SU-DHL-6 (cell line): ENCODE measurements around the gene ZNF337.
"Not testable (repeated sequence)": the region's sequence is repeated elsewhere in the genome, so short reads cannot be mapped to it uniquely, and the experiment has no call there.

ENCODE experiments used
- H2AFZ ChIP-seq: fragments of 200-600 bp; sonication (generic); 2 replicates; pipeline ENCODE4 v1.6.1; 2014; ENCODE audit warnings: low read depth, mild to moderate bottlenecking, moderate library complexity, mixed read lengths, antibody characterized with exemption, low read length; ENCODE audit not compliant: severe bottlenecking
- H3F3A ChIP-seq: fragments of 200-600 bp; shearing (Covaris generic); 2 replicates; pipeline ENCODE4 v1.6.0; 2016; ENCODE audit warnings: antibody characterized with exemption, mild to moderate bottlenecking; ENCODE audit not compliant: insufficient read depth
- H3K27ac ChIP-seq: fragments of 200-600 bp; sonication (generic); 2 replicates; pipeline ENCODE4 v1.5.1; 2016; ENCODE audit warnings: low read depth, mild to moderate bottlenecking, low read length, moderate library complexity, mixed read lengths
- H3K27me3 ChIP-seq: fragments of 200-600 bp; sonication (generic), shearing (Covaris generic); 2 replicates; pipeline ENCODE4 v1.6.0; 2014; ENCODE audit warnings: mild to moderate bottlenecking, low read length
- H3K36me3 ChIP-seq: fragments of 200-600 bp; sonication (generic); 2 replicates; pipeline ENCODE4 v1.6.1; 2014; ENCODE audit warnings: mild to moderate bottlenecking, low read length, mixed read lengths
- H3K4me2 ChIP-seq: fragments of 300-600, 200-600 bp; shearing (Covaris generic), sonication (generic); 2 replicates; pipeline ENCODE4 v1.6.0; 2014; ENCODE audit warnings: low read length, low read depth, mild to moderate bottlenecking; ENCODE audit not compliant: poor library complexity, severe bottlenecking
- H3K4me3 ChIP-seq: fragments of 200-600 bp; sonication (generic); 2 replicates; pipeline ENCODE4 v1.5.1; 2014; ENCODE audit warnings: antibody characterized with exemption, low read length, mild to moderate bottlenecking, mixed read lengths; ENCODE audit not compliant: insufficient read depth, poor library complexity, severe bottlenecking
- H3K79me2 ChIP-seq: fragments of 200-600 bp; sonication (generic); 2 replicates; pipeline ENCODE4 v1.6.1; 2014; ENCODE audit warnings: mild to moderate bottlenecking, low read length, moderate library complexity; ENCODE audit not compliant: insufficient read depth
- H3K9ac ChIP-seq: fragments of 200-600 bp; sonication (generic); 2 replicates; pipeline ENCODE4 v1.7.0; 2014; ENCODE audit warnings: mild to moderate bottlenecking, low read length
- H3K9me2 ChIP-seq: fragments of 200-600 bp; sonication (generic); replicated peaks from 2 replicates; pipeline ENCODE4 v1.6.1; 2014; ENCODE audit warnings: low read length; ENCODE audit not compliant: insufficient read depth
- H3K9me3 ChIP-seq: fragments of 200-600 bp; sonication (generic); 2 replicates; pipeline ENCODE4 v1.6.1; 2014; ENCODE audit warnings: low read length, mixed read lengths; ENCODE audit not compliant: insufficient read depth
- H4K20me1 ChIP-seq: fragments of 200-600 bp; sonication (generic); 2 replicates; pipeline ENCODE4 v1.6.1; 2014; ENCODE audit warnings: low read depth, mild to moderate bottlenecking, antibody characterized with exemption, low read length, moderate library complexity, mixed read lengths
- EZH2phosphoT487 ChIP-seq: fragments of 200-600 bp; sonication (generic), shearing (Covaris generic); conservative IDR thresholded peaks from 2 replicates; pipeline ENCODE4 v1.6.1; 2018; ENCODE audit warnings: mild to moderate bottlenecking, antibody characterized with exemption, low read length, moderate library complexity, mixed read lengths
- TF ChIP-seq, protein P1 (sequence below): fragments of 200-600 bp; sonication (generic); IDR thresholded peaks from one replicate; pipeline ENCODE4 v1.5.1; 2017; ENCODE audit warnings: antibody characterized with exemption, mild to moderate bottlenecking, low read length, moderate library complexity; ENCODE audit not compliant: insufficient read depth, poor library complexity, severe bottlenecking

ZNF337 gene

DNA sequence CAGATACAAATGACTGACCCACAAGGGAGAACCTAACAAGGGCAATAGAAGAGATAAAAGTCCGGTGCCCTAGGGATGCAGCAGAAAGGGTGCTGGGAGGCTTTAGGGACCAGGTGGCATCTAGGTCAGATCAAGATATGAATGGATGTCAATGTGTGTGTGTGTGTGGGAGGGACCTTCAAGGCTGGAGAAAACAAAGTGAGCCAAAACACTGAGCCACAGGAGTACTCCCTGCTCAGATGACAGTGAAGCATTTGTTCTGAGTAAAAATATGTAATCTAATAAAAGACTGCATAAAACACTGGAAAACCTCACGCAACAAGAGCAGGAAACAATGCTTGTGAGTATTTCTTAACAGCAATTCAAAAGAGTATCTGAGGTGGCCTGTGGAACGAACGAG, 28.2 kb downstream of the ZNF337 start:
- Histone ChIP-seq H3K9ac (no peak overlapping the region), H3F3A (no peaks in the 10 kb centered on the region), H3K36me3 (no peaks in the 10 kb centered on the region), H4K20me1 (no peaks in the 10 kb centered on the region), H3K27ac (no peak overlapping the region), H3K9me2 (no peaks in the 10 kb centered on the region), H3K27me3 (no peaks in the 10 kb centered on the region), H2AFZ (no peak overlapping the region), H3K79me2 (no peaks in the 10 kb centered on the region), H3K4me2 (no peak overlapping the region), H3K9me3 (no peaks in the 10 kb centered on the region), H3K4me3 (no peak overlapping the region)
- TF ChIP-seq, protein P1, sequence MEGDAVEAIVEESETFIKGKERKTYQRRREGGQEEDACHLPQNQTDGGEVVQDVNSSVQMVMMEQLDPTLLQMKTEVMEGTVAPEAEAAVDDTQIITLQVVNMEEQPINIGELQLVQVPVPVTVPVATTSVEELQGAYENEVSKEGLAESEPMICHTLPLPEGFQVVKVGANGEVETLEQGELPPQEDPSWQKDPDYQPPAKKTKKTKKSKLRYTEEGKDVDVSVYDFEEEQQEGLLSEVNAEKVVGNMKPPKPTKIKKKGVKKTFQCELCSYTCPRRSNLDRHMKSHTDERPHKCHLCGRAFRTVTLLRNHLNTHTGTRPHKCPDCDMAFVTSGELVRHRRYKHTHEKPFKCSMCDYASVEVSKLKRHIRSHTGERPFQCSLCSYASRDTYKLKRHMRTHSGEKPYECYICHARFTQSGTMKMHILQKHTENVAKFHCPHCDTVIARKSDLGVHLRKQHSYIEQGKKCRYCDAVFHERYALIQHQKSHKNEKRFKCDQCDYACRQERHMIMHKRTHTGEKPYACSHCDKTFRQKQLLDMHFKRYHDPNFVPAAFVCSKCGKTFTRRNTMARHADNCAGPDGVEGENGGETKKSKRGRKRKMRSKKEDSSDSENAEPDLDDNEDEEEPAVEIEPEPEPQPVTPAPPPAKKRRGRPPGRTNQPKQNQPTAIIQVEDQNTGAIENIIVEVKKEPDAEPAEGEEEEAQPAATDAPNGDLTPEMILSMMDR: no peak
- TF ChIP-seq EZH2phosphoT487: no peak

DNA sequence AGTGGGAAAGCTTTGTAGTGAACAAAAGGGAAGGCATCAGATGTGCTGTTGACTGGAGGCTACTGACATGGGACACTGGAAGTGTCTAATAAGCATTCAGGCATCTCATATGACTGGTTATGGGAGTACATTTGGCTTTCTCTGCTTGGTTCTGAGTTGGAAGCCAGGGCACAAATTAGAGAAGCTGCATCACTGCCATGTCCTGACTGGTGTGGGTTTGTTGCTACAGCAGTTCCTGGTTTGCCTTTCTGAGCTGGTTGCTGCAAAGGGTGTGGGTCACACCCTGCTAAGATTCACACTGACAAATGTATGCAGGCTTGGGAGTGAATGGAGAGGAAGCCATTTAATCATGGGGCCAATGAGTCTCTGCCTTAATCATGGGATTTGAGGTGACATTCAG, 36.7 kb downstream of the ZNF337 start:
- no peak overlapping the region for H3K9ac ChIP-seq
- no peaks in the 10 kb centered on the region for H3K36me3 ChIP-seq
- no peaks in the 10 kb centered on the region for H3K9me3 ChIP-seq
- H3K27me3 ChIP-seq: no peaks in the 10 kb centered on the region
- no peaks in the 10 kb centered on the region for H3K79me2 ChIP-seq
- H2AFZ ChIP-seq: no peak overlapping the region
- no peak overlapping the region for H3K4me3 ChIP-seq
- H4K20me1 ChIP-seq: no peaks in the 10 kb centered on the region
- H3K4me2 ChIP-seq: no peak overlapping the region
- H3F3A ChIP-seq: no peaks in the 10 kb centered on the region
- no peaks in the 10 kb centered on the region for H3K9me2 ChIP-seq
- TF ChIP-seq, protein P1: no peak
- no peak for TF ChIP-seq EZH2phosphoT487
- H3K27ac ChIP-seq: no peak overlapping the region

GRCh38 chr20:25654487-25654886, 42.2 kb downstream of the ZNF337 start:
- H3K27me3 ChIP-seq: no peaks in the 10 kb centered on the region
- no peaks in the 10 kb centered on the region for H3K79me2 ChIP-seq
- no peak overlapping the region for H3K9ac ChIP-seq
- H3K9me3 ChIP-seq: no peaks in the 10 kb centered on the region
- no peaks in the 10 kb centered on the region for H3K9me2 ChIP-seq
- H2AFZ ChIP-seq: no peak overlapping the region
- H3F3A ChIP-seq: no peaks in the 10 kb centered on the region
- no peak for TF ChIP-seq EZH2phosphoT487
- TF ChIP-seq, protein P1: no peak
- H3K4me2 ChIP-seq: no peak overlapping the region
- H3K4me3 ChIP-seq: no peak overlapping the region
- no peaks in the 10 kb centered on the region for H3K36me3 ChIP-seq
- no peak overlapping the region for H3K27ac ChIP-seq
- H4K20me1 ChIP-seq: no peaks in the 10 kb centered on the region

- H4K20me1 ChIP-seq, H3K9me2 ChIP-seq, H2AFZ ChIP-seq, H3K27ac ChIP-seq, H3K36me3 ChIP-seq, H3K4me3 ChIP-seq, H3K9me3 ChIP-seq, H3K4me2 ChIP-seq, H3K9ac ChIP-seq, H3K27me3 ChIP-seq, H3K79me2 ChIP-seq, H3F3A ChIP-seq: not testable (repeated sequence)
These were observed 43.8 kb downstream of the ZNF337 start for GRCh38 chr20:25652866-25653265.
